ENCODE measurements around the gene ARHGAP15.
"Not testable (repeated sequence)": the region's sequence is repeated elsewhere in the genome, so short reads cannot be mapped to it uniquely, and the experiment has no call there.

The ARHGAP15 gene

DNA sequence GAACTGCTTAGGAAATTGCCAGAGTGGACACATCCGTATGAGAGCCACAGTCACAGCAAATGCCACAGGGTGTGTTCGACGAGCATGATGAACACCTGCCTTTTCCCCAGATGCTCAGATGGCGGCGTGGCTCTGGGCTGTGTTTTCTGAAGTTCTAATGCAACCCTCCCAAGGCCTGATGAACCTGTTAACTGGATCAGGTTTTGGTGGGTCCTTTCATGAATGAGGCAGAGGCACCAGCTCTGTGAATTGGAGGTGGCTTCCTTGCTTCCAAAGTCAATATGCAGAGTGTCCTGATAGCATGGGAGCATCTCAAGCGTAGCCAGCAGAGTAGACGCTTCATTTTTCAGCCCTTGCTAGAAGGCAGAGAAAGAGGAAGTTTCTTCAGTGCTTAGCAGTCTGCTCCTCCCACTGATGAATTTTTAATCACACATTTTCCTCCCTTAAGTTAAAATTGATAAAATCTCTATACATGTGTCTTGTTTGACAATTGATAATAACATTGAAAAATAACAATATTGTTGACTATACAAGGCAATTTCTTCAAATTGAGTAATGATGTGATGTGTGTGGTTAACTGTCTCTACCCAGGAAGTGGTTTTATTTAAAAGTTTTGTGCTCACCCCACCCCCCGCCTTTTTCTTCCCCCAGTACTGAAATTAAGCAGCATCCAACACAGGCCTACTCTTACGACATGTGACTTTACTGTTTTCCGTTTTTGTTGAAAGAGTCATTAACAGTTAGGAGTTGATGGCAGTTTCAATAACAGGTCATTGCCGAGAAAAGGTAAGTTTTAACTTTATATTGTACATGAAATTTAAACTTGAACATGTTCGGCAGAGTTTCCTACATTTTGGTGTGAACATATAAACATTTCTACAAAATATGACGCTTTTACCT lies at the start of gene ARHGAP15:
TSS of gene ARHGAP15 (plus strand) at position 739 of the 900 bp plus-strand sequence.
- DNase-seq (ENCODE audit: low read depth, low spot score) = no peak

DNA sequence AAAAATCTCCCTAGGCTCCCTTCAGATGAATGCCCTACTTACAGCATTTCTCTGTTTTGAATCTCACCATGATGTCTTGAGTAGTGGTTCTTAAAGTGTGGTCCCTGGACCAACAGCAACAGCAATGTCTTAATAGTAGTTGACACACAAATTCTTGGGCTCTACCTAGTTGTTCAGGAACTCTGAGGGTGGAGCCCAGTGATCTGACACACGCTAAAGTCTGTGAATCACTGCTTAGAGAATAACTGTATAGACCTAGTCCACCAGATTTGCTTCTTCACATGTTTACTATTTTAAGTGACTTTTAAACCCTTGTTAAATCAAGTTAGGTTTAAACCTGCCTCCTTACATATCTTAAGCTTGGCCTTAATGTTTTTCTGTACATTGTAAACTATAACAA lies 47.6 kb upstream of the ARHGAP15 start:
- DNase-seq (ENCODE audit: low read depth, low spot score) = no peak

DNA sequence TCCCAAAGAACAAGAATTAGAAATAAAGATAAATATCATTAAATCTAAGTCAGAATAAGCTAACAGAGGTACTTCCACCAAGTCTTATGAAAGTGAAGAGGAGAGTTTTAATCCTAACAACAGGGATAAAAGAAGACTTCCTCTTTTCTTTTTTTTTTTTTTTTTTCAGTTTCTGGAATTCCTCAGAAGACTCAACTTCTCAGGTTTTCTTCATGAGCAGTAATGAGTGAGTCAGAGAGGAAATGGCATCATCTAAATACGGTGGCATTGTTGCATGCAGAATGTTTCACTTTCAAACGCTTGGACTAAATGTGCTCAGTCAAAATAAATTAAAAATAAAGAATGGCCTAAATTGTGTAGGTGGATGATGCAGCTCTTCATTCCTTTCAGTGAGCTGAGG lies 45.6 kb upstream of the ARHGAP15 start:
- no peak for DNase-seq (ENCODE audit: low read depth, low spot score)

DNA sequence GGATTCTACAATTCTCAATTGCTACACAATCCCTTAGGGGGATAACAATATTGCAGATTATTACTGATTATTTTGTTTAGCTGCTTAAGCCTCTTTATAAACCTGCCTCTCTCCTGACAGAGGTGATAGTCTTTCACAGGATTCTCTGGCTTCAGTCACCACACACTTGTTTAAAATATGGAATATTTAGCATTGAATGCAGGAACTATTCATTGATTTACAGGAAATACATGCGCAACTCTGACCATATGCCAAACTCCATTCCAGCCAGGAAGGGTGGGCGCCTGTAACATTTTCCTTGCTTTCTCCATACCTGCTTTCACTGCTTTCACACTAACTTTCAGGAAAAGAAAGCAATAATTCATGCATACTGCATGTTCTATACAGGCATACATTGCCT lies 44.8 kb upstream of the ARHGAP15 start:
- no peak for DNase-seq (ENCODE audit: low read depth, low spot score)

DNA sequence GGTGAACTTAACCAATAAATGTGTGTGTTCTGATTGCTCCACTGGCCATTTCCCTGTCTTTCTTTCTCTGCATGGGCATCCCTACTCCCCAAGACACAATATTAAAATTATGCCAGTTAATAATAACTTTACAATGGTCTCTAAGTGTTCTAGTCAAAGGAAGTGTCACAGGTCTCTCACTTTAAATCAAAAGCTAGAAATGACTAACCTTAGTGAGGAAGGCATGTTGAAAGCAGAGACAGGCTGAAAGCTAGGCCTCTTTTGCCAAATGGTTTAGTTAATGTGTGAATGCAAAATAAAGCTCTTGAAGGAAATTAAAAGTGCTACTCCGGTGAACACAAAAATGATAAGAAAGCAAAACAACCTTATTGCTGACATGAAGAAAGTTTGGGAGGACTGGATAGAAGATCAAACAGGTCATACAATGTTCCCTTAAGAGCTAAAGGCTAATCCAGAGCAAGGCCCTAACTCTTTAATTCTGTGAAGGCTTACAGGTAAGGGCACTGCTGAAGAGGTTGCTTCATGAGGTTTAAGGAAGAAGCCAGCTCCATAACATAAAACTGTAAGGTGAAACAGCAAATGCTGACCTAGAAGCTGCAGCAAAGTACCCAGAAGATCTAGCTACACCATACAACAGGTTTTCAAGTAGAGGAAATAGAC lies 44.0 kb upstream of the ARHGAP15 start:
- DNase-seq (ENCODE audit: low read depth, low spot score) = no peak

DNA sequence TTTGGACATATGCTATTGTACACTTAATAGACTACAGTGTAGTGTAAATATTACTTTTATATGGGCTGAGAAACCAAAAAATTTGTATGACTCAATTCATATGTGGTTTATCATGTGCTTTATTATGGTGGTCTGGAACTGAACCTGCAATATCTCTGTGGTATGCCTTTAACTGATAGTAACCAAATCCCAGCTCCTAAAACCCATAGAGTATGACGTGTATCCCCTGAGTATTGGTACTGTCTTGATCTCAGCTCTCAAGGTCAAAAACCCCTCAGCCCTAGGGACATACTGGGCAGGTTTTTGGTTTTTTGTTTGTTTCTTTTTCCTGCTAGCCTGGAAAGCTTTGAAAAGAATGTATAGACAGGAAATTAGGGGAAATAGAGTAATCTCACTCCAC lies 42.2 kb upstream of the ARHGAP15 start:
- DNase-seq (ENCODE audit: low read depth, low spot score) = no peak

DNA sequence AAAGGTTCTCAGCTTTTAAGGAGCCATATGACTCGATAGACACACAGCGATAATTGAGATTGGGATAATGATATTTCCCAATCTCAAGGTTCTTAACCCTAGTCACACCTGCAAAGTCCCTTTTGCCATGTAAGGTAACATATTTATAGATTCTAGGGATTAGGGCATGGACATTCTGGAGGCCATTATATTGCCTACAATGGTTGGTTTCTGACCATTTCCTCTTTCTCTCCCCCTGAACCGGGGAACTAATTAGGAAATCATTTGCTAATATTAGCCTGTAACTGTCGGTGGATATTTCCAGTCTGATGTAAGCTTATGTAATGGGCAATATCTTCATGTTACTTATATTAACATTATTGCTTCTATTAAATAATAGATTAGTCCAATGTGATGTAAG lies 40.8 kb upstream of the ARHGAP15 start:
- DNase-seq (ENCODE audit: low read depth, low spot score) = no peak

DNA sequence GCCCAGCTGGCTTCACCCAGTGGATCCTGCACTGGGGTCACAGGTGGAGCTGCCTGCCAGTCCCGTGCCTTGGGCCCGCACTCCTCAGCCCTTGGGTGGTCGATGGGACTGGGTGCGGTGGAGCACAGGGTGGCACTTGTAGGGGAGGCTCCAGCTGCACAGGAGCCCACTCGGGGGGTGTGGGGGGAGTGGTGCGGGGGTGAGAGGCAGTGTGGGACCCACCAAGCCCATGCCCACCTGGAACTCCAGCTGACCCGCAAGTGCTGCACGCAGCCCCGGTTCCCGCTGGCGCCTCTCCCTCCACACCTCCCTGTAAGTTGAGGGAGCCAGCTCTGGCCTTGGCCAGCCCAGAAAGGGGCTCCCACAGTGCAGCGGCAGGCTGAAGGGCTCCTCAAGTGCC lies 39.7 kb upstream of the ARHGAP15 start:
- DNase-seq (ENCODE audit: low read depth, low spot score) = not testable (repeated sequence)

DNA sequence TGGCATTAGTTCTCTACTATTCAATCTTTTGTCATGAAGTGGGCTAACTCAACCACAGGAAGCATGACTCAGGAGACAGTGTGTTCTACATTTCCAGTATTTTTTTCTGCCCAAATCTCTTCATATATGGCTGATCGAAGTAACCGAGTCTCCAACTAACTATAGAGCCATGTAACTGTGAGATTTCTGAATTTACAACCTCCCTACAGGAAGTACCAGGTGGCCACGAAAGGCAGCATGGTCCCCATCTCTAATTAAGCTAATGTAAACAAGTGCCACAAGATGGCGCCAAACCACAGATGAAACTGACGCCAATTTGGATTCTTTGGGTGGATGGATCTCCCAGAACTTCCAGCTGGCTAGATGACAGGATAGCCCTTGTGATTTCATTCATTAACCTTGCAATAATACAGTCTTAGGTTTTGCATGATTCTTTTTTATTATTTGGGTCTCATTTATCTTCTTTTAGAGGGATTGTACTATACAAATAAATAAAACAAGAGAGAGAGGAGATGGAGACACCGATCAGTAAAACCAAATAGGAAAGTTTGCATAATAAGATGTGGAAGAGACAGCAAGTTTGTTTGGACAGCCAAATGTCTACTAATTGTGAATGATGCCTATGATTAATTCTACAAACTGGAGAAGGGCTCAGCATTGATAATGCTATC lies 18.3 kb upstream of the ARHGAP15 start:
- peak; percentile 33 for DNase-seq (ENCODE audit: low read depth, low spot score)

DNA sequence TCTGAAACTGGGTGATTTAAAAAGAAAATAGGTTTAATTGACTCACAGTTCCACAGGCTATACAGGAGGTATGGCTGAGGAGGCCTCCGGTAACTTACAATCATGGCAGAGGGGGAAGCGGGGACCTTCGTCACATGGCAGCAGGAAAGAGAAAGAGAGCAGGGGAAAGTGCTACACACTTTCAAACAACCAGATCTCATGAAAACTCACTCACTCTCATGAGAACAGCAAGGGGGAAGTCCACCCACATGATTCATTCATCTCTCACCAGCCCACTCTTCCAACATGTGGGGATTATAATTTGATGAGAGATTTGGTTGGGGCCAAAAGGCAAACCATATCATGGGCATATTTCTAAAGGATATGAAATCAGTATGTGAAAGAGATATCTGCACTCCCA lies 12.0 kb upstream of the ARHGAP15 start:
- DNase-seq (ENCODE audit: low read depth, low spot score) = no peak

DNA sequence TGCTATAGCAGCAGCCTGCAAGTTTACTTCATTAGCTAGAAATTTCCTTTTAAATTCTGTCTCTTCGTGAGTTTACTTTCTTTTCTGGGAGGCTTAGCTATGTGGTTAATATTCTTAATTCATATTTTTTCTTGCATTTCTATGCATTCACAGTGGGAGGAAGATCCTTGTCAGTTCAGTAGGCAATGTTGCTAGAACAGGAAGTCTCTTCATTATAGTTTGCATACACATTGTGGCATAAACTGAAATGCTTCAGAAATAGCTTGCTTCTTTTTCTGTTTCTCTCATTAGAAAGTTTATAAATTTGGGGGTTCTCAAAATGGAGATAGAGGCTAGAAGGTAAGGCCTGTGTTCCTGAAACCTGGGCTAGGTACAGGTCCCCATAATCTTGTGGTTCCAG lies 8.1 kb upstream of the ARHGAP15 start:
- no peak for DNase-seq (ENCODE audit: low read depth, low spot score)

DNA sequence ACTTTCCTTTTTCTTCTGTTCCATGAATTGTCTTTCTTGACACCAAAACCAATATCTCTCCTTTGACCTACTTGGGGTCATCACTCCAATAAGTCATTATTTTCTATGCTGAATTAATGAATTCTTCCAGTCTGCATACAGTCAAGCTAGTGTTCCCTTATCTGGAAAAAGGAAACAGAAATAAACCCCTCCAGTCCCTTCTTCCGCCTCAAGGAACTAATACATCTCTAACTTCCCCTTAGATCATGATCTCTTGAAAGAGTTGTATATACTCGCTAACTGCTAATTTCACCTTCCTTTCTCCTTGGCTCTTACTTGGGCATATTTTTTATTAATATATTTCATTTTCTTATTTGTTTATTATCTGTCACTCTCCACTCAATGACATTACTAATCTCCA lies 7.3 kb upstream of the ARHGAP15 start:
- no peak for DNase-seq (ENCODE audit: low read depth, low spot score)

DNA sequence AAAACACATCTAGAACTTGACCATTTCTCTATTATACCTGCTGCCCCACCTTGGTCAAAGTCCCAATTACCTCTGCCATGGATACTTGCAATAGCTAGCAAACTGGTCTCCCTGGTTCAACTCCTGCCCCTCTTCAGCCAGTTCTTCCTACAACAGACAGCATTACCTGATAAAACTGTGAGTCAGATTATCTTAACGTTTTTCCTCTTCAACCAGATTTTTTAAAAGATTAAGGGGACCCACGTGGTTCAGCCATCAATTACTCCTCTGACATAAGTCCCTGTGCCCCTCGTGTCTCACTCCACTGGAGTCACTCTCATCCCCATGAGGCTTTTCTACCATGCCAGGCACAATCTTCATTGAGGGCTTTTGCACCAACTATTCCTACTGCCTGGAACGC lies 5.3 kb upstream of the ARHGAP15 start:
- DNase-seq (ENCODE audit: low read depth, low spot score) = no peak

DNA sequence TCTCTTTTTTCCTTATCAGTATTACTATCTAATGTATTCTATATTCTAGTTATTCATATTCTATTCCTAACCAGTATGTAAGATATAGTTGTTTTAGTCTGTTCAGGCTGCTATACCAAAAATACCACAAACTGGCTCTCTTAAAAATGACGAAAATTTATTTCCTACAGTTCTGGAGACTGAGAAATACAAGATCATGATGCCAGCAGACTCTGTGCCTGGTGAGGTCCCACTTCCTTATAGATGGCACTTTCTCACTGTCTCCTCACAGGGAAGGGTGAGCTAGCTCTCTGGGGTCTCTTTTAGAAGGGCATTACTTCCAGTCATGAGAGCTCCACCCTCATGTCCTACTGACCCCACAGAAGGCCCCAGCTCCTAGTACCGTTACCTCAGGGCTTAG lies 4.8 kb upstream of the ARHGAP15 start:
- DNase-seq (ENCODE audit: low read depth, low spot score) = no peak

DNA sequence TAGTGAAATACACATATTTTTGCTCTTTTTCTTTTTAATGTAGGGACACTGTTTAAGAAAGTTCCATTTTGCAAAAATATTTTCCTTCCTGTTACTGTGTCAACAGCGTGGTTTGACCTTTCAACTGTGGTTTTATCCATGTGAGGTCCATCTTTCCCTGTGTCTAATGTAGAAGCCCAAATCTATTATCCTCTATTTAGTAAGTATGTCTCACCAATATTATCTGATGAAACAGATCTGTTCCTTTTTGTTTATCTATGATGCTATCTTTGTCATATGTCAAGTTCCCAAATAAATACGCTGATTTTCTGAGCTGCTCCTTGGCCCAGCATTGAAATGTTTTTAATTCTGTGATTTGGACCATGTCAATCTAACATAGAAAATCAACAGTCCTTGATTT lies 3.5 kb upstream of the ARHGAP15 start:
- peak; percentile 8 for DNase-seq (ENCODE audit: low read depth, low spot score)

DNA sequence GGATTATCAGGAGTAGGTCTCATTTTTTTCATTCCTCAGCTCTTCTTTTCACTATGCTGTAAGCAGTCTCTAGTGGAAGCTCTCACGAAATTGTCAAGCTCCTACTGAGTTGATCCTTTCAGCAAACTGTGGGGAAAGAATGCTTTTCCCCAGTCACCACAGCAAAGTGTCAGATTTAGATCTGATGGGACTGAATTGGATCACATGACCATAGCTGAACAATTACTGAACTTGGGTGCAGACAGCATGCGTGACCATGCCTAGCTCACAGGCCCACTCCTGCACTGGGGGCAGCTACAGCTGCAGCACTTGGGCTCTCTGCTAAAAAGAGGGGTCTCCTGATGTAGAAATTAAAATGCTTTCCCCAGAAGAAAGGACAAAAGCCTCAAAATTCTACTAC lies 3.1 kb downstream of the ARHGAP15 start:
- DNase-seq (ENCODE audit: low read depth, low spot score) = no peak

DNA sequence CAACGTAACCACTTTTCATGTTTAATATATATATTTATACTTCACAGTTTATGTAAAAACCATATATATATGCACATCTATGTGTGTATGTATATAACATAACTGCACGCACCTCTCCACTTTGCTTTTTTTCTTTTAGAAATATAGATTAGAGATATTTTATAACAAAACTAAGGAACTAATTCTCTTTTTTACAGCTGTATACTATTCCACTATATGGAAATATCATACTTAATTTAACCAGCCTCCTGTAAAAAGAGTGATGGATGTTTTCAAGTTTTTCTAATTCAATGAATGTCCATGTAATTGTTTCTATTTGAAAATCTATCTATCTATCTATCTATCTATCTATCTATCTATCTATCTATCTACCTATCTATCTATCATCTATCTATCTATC lies 4.6 kb downstream of the ARHGAP15 start:
- DNase-seq (ENCODE audit: low read depth, low spot score) = no peak

DNA sequence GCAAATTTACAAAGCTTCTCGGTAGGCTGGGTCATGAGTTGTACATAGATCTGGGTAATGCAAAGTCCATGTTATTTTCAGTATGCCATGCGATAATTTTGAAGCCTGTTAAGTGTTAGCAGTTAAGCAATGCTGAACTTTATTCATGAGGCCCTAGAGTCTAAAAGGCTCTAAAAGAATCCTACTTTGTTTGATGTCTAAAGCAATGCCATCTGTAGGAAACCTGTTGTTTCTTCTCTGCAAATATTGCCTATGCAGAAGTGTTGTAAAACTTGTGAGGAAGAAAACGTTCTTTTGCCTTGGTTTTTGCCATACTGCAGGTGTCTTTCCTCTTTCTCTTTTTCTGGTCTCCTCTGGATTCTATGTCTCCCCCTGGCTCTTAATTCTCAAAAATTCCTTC lies 9.1 kb downstream of the ARHGAP15 start:
- DNase-seq (ENCODE audit: low read depth, low spot score) = no peak

DNA sequence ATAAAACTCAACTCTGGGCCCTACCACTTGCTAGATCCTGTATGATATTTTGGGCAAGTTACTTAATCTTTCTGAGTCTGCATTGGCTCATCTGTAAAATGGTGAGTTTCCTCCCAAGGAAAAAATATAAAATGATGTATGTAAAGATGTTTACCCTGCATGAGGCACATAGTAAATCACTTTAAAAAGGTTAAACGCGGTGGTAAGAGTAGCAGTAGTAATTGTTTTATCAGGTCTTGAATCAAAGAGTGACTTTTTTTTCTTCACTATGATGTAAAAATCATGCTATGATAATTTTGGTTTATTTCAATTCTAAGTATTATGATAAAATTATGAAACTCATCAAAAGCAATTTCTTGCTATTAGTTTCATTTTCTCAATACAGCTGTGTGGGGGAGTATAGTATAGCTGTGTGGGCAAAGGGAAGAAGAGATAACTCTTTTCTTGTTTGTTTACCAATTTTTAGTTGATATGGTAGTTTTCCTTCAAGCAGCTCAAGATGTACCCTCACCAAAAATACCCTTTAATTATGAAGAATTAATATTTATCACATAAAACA lies 10.7 kb downstream of the ARHGAP15 start:
- no peak for DNase-seq (ENCODE audit: low read depth, low spot score)

DNA sequence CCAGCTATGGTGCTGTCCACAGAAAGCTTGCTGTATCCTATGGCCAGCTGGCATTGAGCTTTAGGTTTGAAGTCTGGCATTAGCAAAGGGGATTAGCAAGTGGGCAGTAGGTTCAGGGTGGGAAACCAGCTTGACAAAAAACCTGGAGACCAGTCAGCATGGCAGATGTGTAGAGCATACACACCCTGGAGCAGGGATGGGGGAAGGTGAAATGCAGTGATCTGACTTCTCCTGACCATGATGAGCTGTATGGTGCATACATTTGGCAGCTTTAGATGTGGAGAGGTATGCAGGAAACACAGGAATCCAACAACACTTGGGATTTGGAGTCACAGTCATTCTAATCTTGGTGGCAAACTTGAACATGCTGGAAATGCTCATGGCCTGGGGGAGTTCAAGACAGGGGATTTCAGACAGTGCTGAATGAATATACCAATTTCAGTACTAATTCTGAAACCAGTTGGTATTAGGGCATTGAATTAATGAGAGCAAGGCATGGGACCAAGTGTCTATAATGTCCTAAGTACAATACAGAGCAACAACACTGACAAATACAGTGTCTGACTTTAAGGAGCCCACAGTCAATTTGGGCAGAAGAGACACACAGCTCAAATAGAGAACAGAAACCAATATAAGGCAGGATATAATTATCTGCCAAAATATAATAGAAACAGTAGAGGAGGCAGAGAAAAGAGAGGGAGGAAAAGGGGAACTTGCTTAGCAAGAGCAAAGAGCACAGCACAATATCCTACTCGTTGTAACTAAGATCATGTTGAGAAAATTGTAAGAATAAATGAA lies 11.8 kb downstream of the ARHGAP15 start:
- no peak for DNase-seq (ENCODE audit: low read depth, low spot score)

DNA sequence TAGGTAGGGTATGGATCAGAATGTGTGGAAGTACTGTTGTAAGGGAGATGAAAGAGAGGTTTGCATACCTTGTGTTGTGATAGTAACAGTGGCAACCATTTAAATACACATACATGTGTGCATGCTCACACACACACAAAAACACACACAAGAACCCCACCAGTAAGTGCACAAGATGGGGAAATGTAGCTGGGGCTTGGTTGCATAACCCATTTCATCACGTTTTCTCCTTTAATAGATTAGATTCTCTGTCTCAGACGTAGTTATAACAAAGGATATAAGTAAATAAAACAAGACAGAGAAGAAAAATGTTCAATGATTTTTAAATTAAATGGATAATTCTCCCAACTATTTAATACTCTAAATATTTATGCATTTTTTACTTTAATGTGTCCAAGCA lies 13.4 kb downstream of the ARHGAP15 start:
- no peak for DNase-seq (ENCODE audit: low read depth, low spot score)

Measured in brain pericyte (primary cell).